ENCODE measurements around the gene SYT8. TPM values are rescaled to one million over a fixed set of nuclear protein-coding genes. Genes with fewer than 3 reads are reported as not detected.
A peak's percentile ranks its signal among the peaks of the same experiment; 100 is the strongest.

SYT8 gene
- polyA plus RNA-seq, 1 donor from 2014 or later: not detected

DNA sequence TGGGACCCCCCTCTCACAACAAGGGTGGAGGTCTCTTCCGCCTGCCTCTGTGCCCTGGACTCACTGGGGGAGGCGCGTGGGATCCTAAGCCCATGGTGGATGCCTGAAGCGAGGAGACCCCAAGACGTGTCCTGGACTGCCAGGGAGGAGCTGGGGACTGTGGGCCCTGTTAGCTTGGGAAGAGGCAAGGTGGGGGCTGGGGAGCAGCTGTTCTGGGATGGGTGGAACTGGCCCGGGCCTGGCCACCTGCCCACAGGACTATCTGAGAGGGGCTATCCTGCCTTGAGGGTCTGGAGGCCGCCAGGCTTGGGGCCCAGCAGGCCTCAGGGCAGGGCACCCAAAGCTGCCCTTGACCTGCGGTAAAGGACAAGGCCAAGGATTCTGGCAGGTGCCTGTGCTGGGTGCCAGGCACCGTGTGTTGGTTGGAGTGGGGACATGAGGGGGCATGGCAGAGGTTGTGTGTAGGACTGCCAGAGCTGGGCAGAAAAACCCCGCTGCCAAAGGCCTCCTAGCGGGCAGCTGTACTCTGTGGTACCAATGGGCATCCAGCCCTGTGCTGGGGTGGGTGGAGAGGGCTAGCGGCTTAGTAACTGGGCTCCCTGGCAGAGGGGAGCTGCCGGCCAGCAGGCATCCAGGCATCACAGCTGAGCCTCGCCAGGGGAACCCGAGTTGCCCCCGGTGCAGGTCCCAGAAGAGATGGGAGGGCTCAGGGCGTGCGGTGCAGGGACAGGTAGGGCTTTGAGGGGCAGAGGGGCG lies 18.8 kb downstream of the SYT8 start:
- peaks cover 19 to 37% (median 31%) of the 10 kb centered on the region in 3 donors for H3K4me1 Mint-ChIP-seq
- H3K27me3 Mint-ChIP-seq: peaks cover 1% of the 10 kb centered on the region
- H3K36me3 Mint-ChIP-seq: peaks cover 4% of the 10 kb centered on the region
- H3K4me3 Mint-ChIP-seq: peak overlapping the region; percentile 96 to 100 (median 98)
- H3K27ac Mint-ChIP-seq: peak overlapping the region; percentile 95 to 98 (median 97)
- no peaks in the 10 kb centered on the region for H3K9me3 Mint-ChIP-seq

GRCh38 chr11:1854132-1854948 lies 19.6 kb downstream of the SYT8 start:
- Mint-ChIP-seq H3K36me3 (peaks cover 4% of the 10 kb centered on the region), H3K9me3 (no peaks in the 10 kb centered on the region), H3K27me3 (peaks cover 1% of the 10 kb centered on the region), H3K27ac (peak overlapping the region; percentile 95 to 98 (median 97)), H3K4me3 (peak overlapping the region; percentile 96 to 100 (median 98)), H3K4me1 (peaks cover 19 to 34% (median 29%) of the 10 kb centered on the region in 3 donors)

DNA sequence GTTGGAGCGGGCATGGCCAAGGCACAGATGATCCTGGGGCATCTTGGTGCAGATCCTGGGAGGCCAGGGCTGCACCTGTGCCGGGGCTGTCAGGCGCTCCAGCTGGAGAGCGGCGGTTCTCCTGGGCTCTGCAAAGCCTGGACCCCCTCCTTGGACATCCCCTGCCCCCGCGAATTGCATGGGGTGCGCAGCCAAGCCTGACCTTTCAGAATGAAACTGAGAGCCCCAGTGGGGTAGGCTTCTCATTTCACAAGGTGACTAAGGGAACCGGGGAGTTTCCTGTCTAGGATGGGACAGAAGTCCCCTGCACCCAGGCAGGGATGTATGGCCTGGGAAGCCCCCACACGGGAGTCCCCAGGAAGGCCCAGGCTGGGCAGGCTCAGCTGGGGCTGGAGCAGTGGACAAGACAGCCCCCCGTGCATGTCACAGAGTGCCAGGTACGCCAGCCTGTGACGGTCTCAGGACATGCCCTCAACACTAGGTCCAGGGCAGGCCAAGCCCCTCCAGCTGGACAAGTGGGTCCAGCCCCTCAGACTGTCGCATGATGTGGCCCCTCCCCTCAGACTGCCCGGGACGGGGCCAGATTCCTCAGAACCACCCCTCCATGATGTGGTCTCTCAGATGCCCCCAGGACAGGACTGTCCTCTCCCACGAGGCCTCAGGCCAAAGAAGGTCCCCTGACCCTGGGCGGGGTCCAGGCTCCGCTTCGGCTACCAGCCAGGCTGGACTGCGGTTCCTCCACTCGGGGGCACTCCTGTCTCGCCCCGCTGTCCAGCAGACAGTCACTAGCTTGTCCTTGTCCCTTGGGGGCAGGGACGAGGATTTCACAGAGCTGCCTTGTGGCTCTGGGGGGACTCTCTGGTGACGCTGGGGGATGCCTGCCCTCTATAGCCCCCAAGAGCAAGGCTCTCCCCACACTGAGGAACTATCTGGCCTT lies 20.4 kb downstream of the SYT8 start:
- Mint-ChIP-seq H3K4me1 (peaks cover 16 to 30% (median 25%) of the 10 kb centered on the region in 3 donors), H3K4me3 (peak overlapping the region; percentile 96 to 100 (median 98)), H3K36me3 (peaks cover 4% of the 10 kb centered on the region), H3K27me3 (peaks cover 1% of the 10 kb centered on the region), H3K27ac (peak overlapping the region in 2 of 3 donors; percentile 5 to 95), H3K9me3 (no peaks in the 10 kb centered on the region)

DNA sequence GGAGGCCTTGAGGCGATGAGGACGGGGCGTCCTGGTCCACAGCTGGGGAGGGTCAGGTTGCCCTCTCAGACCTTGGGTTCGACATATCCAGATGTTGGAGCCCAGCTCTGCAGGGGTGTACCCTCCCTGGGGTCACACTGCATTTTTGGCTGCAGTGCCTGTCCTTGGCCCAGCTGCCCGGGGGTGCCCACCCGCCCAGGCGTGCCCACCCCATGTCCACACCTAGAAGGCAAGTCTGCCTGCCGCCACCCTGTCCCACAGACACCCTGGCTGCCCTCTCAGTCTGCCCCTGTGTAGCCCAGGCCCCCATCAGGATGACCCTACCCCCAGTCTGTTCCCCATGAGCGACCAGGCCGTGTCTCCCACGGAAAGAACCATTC lies 21.1 kb downstream of the SYT8 start:
- Mint-ChIP-seq H3K27ac (peak overlapping the region in 2 of 3 donors; percentile 81 to 95), H3K4me3 (peak overlapping the region; percentile 92 to 100 (median 98)), H3K36me3 (peaks cover 4% of the 10 kb centered on the region), H3K9me3 (no peaks in the 10 kb centered on the region), H3K27me3 (peaks cover 1% of the 10 kb centered on the region), H3K4me1 (peaks cover 10 to 26% (median 23%) of the 10 kb centered on the region in 3 donors)

DNA sequence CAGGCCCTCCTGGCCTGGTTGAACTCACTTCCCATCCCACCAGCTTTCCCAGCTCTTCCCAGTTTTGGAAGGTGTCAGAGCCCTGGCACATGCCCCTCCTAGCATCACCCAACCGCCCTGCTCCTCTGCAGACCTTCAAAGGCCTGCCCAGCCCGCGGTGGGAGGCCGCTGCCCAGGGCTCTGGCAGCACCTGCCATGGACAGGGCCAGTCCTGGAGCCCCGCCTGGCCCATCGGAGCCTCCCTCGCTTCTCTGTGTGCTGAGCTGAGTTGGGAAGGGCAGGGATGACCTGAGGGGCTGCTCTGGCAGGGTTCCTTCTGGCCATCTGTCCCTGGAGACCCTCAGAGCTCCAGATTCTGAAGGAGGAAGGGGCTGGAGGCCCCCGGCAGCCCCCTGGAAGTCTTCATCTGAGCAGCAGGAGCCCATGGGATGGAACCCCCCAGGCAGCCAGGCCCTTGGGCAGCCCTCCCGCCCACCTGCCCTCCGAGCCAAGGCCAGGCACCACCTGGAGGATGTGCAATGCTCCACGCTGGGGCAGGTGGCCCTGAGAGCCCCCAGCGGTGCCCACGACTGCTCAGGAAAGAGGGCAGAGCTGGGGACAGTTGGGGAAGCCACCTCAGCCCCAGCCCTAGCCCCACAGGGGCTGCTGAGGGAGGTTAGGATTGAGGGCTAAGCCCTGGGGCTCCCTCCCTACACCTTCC lies 21.7 kb downstream of the SYT8 start:
- Mint-ChIP-seq H3K27me3 (peaks cover 1% of the 10 kb centered on the region), H3K4me1 (peaks cover 6 to 21% (median 17%) of the 10 kb centered on the region in 3 donors), H3K36me3 (peaks cover 4% of the 10 kb centered on the region), H3K9me3 (no peaks in the 10 kb centered on the region), H3K27ac (peak overlapping the region in 2 of 3 donors; percentile 81 to 95), H3K4me3 (peak overlapping the region; percentile 21 to 96 (median 88))

GRCh38 chr11:1857064-1857463 lies 22.3 kb downstream of the SYT8 start:
- Mint-ChIP-seq H3K27ac (no peak overlapping the region), H3K4me3 (peak overlapping the region in 1 of 4 donors; percentile 39), H3K4me1 (peaks cover 6 to 19% (median 15%) of the 10 kb centered on the region in 3 donors)

DNA sequence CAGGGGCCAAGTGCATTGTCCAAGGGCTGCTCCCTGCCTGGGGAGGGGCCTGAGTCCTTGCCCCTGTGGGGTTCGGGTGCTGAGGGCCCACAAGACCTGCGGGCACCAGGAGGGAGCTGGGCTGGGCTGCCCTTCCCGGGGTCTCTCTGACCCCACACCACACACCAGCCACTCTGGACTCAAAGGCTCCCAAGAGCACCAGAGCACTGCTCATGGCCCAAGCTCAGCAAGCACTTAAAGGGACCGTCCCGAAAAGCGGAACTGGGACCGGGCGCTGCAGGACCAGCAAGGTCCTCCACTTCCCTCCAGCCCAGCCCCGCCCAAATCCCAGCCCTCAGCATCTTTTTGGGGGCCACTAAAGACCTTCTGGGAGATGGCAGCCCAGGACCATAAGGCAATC lies 23.4 kb downstream of the SYT8 start:
- H3K27me3 Mint-ChIP-seq: no peaks in the 10 kb centered on the region
- H3K36me3 Mint-ChIP-seq: no peaks in the 10 kb centered on the region
- H3K9me3 Mint-ChIP-seq: no peaks in the 10 kb centered on the region
- H3K4me3 Mint-ChIP-seq: peak overlapping the region in 2 of 4 donors; percentile 55 to 65
- peaks cover 0 to 14% (median 7%) of the 10 kb centered on the region in 3 donors for H3K4me1 Mint-ChIP-seq
- H3K27ac Mint-ChIP-seq: peak overlapping the region in 1 of 3 donors; percentile 78

More at GRCh38 chr11:1857064-1857463, 22.3 kb downstream of the SYT8 start:
- no peaks in the 10 kb centered on the region for H3K9me3 Mint-ChIP-seq
- peaks cover 1% of the 10 kb centered on the region for H3K27me3 Mint-ChIP-seq
- peaks cover 4% of the 10 kb centered on the region for H3K36me3 Mint-ChIP-seq

DNA sequence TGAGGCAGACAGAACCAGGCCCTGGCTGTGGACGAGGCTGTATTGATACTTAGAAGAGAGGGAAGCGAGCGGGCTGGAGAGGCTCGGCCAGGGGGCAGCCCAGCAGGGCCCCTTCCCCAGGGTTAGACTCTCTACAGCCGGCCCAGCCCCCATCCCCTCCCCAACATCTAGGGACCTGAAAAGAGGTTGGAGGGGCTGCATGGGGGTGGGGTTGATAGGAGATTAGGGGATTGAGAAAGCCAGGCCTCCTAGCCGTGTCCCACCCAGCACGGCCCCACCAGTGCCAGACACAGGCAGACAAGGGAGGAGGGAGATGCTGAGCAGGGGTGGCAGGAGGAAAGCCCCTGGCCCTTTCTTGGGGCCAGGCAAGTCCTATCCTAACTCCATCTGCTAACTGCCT lies 23.8 kb downstream of the SYT8 start:
- Mint-ChIP-seq H3K27me3 (no peaks in the 10 kb centered on the region), H3K4me1 (peaks cover 0 to 15% (median 7%) of the 10 kb centered on the region in 3 donors), H3K27ac (peak overlapping the region in 1 of 3 donors; percentile 78), H3K9me3 (no peaks in the 10 kb centered on the region), H3K4me3 (no peak overlapping the region), H3K36me3 (no peaks in the 10 kb centered on the region)

GRCh38 chr11:1859004-1859403 lies 24.2 kb downstream of the SYT8 start:
- H3K4me3 Mint-ChIP-seq: peak overlapping the region in 2 of 4 donors; percentile 37 to 62
- peaks cover 0 to 15% (median 7%) of the 10 kb centered on the region in 3 donors for H3K4me1 Mint-ChIP-seq
- peak overlapping the region in 1 of 3 donors; percentile 78 for H3K27ac Mint-ChIP-seq
- no peaks in the 10 kb centered on the region for H3K9me3 Mint-ChIP-seq
- no peaks in the 10 kb centered on the region for H3K36me3 Mint-ChIP-seq
- no peaks in the 10 kb centered on the region for H3K27me3 Mint-ChIP-seq

DNA sequence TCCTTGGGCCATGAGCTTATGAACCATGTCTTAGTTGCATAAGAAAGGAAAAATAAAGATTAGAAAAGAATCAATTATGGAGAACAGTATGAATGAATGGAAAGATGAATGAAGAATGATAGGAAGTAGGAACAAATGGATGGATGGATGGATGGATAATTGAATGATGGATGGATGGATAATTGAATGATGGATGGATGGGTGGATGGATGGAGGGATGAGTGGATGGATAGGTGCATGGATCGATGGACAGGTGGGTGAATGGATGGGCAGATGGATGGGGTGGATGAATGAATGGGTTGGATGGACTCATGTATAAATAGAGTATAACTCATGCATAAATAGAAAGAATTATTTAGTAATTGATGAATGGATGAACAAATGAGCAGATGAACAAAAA lies 25.3 kb downstream of the SYT8 start:
- no peak overlapping the region for H3K27ac Mint-ChIP-seq

GRCh38 chr11:1861435-1862411 lies 26.9 kb downstream of the SYT8 start:
- Mint-ChIP-seq H3K9me3 (no peaks in the 10 kb centered on the region), H3K4me3 (no peak overlapping the region), H3K27ac (no peak overlapping the region), H3K36me3 (no peaks in the 10 kb centered on the region), H3K27me3 (no peaks in the 10 kb centered on the region), H3K4me1 (peaks cover 0 to 12% (median 9%) of the 10 kb centered on the region in 3 donors)

More for the DNA sequence above, 25.3 kb downstream of the SYT8 start:
- peaks cover 0 to 15% (median 8%) of the 10 kb centered on the region in 3 donors for H3K4me1 Mint-ChIP-seq
- no peaks in the 10 kb centered on the region for H3K9me3 Mint-ChIP-seq
- H3K27me3 Mint-ChIP-seq: no peaks in the 10 kb centered on the region
- H3K36me3 Mint-ChIP-seq: no peaks in the 10 kb centered on the region
- no peak overlapping the region for H3K4me3 Mint-ChIP-seq

GRCh38 chr11:1862588-1863351 lies 28.0 kb downstream of the SYT8 start:
- Mint-ChIP-seq H3K36me3 (no peaks in the 10 kb centered on the region), H3K27me3 (no peaks in the 10 kb centered on the region), H3K27ac (no peak overlapping the region), H3K4me3 (peak overlapping the region in 1 of 4 donors; percentile 17), H3K9me3 (no peaks in the 10 kb centered on the region), H3K4me1 (peaks cover 0 to 10% (median 7%) of the 10 kb centered on the region in 3 donors)
